GM21825 (cell line): ENCODE results near the gene P4HTM.
A peak's percentile ranks its signal among the peaks of the same experiment; 100 is the strongest.

Source experiments
- ATAC-seq: cut with Tn5 transposase; IDR thresholded peaks from one replicate; pipeline ENCODE4 v1.9.1; 2021; ENCODE audit warnings: mild to moderate bottlenecking, moderate library complexity; ENCODE audit not compliant: unreplicated experiment

The P4HTM gene

DNA sequence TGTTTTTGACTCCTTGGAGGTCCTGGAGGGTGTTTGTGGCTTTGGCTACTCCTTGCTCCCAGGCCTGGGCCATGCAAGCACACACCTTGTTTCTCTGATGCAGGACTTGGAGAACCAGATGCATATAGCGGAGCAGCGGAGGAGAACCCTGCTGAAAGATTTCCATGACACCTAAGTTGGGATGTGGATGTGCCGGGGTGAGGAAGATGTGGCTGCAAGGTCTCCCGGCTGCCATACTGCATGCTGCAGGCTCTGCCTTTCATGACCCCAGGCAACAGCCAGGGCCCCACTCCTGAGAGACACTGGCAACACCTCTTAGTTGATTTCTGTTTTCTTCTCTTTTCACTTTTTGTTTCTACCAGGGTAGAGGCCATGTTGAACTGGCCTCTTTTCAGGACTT lies 6.9 kb upstream of the P4HTM start:
- no peak for ATAC-seq

DNA sequence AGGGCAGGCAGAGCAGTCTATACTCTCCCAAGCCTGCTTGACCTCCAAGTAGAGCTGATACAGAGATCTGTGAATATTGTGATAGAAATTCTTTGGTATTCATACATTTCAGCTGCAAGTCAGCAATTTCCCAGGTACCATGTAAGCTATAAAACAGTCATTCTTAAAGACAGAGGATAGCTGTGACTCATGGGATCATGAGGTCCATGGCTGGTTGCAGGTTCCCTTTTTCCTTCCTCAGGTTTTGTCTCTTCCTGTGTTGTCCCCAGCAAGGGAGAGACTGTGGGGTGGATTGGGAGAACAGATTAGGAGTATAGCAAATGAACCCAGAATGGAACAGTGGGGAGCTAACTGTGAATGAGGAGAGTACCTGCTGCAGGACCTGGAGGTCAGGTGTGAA lies 5.4 kb upstream of the P4HTM start:
- ATAC-seq = no peak

DNA sequence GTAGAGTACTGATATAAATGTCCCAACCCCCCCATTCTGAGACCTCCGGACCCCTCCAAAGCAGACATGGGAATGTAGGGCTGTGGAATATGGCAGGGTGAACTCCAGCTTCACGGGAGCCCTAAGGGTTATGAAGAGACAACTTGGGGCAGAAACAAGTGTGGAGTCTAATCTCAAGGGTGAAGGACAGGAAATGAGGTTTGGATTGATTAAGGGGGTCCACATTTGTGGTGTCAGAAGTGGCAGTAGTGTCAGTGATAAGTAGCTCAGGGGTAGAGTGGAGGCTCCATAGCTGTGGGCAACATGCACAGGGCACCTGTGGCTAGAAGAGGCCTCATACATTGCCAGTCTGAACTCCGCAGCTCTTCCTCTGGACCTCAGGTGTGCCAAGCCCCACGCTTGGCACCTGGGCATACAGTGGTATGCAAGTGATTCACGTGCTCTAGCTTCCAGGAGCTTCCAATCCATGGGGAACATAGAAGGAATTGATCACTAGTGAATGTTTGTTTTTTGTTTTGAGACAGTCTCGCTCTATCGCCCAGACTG lies 4.1 kb upstream of the P4HTM start:
- no peak for ATAC-seq

DNA sequence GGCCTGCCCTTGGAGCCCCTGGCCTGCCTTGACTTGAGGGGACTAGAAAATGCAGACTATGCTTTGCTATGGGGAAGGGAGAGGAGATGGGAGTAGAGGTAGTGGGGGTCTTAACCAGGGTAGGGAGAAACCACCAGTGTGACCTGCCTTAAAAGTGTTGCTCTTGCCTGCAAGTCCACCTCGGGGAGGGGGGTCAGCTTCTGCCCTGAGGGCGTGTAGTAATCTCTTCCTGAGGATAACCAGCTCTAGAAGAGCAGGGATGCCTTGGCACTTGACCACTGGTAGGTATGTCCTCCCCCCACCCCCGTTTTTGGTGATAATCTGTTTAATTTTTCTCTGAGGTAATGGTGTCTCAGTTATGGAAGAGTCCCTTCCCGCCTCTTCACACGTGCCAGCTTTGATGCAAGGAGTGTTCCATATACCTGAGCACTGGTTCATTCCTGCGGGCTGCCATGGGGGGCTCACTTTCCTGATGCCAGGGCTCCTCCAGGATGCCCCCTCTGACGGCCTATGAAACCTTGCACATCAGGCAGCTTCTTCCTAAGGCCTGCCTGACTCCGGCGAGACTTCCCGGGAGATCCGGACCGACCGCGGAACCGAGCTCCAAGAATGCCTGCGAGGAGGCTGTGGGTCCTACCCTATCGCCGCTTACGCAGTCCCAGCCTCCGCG lies 780 bp upstream of the P4HTM start:
- no peak for ATAC-seq

DNA sequence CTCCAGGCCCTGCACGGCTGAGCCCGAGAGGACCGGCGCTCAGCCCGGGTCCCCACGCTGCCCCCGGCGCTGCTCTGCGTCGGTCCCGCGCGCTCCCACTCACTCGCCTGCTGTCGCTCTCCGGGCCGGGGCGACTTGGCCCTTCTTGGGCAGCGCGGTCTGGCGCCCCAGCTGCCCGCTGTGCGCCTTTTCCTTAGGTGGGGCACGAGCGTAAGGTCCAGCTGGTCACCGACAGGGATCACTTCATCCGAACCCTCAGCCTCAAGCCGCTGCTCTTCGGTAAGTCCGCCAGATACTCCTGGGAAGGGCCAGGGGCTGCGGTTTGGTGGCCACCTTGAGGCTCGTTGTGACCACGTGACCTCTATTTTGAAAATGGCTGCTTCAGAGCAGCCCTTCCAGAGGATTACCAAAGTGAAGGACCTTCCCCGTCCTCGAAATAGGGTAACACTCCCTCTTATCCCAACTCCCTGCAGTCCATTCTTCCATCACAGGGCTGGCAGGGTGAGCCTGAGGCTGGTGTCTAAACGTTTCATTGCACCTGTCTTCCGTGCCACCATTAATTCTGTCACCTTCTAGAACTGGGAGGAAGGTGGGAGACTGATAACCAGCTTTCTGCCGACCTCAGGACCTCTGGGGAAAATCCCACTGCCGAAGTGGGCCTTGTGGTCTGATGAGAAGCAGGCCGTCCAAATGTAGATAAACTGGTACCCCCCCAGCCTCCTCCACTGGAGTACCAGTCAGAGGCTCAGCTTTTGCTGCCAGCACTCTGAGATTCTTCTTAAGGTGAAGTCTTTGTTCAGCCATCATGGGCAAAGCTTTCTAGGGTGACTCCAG lies 812 bp downstream of the P4HTM start:
- ATAC-seq = peak; percentile 17

DNA sequence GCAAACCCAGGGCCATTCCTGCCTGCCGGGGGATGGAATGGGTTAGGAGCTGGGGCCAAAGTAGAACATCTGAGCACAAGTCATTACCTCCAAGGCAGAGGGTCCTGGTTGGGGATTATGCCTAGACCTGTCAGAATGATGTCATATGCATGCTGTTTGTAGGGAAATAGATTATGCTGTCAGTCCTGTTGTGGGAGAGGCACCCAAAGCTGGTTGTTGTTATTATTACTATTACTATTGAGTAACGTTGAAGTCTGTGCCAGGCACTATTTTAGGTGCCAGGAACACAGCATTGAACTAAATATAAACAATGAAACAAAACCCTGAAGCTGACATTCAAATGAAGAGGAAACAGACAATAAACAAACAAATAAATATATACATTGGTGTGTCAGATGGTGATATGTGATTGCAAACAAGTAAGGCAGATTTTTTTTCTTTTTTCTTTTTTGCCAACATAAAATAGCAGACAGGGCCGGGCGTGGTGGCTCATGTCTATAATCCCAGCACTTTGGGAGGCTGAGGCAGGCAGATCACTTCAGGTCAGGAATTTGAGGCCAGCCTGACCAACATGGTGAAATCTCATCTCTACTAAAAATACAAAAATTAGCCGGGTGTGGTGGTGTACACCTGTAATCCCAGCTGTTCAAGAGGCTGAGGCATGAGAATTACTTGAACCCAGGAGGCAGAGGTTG lies 2.0 kb downstream of the P4HTM start:
- ATAC-seq = no peak

DNA sequence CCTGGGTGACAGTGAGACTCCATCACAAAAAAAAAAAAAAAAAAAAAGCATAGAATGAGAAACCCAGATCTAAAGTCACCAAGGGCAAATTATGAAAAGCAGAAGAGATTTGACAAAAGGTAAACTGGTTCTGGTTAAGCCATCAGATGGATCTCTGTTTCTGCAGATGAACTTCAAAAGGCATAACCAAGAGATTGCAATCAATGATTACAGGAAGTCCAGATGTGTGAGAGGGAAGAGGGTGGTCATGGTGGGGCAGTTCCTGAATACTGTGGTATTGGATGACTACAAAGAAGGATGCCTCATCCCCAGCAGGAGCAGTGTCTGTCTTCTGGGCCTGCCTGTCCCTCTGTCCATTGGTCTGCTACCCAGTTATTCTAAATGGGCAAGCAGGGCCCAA lies 3.8 kb downstream of the P4HTM start:
- no peak for ATAC-seq

DNA sequence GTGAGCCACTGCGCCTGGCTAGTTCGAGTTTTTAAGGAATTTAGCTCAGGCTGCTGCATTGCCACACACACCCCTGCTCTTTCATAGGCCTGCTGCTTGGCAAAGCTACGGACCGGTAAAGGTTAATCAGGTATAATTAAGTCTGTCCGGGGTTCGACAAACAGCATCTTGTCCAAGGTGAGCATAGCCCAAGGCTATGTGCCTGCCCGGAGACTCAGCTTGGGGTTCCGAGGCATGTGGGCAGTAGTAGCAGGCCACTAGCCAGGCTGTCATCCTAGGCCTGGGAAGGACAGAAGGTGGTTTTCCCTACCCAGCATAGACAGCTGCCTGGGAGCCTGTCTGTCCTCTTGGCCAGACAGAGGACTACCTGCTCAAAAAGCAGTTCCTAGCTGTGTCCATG lies 6.6 kb downstream of the P4HTM start:
- ATAC-seq = no peak

DNA sequence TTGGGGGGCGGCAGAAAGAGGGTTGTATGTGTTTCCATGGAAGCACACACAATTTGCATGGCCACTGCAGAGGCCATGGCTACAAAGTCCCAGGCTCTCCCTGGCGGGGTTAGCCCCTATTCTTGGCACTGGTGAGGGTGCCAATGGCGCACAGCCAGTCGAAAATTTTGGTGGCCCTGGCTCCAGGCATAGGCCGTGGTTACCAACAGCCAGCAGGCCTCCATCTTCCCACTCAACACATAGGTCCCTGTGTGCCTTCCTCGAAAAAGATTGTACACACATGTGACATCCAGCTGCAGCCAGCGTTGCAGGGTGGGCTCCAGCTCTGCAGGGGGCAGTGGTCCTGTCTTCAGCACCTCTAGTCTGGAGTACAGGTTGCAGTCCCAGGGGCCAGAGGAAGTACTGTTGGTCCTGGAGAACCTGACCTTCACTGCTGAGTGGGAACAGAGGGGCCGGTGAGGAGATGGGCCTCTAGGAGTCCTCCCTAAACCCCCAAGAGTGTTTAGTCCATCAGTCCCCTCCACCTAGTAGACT lies 7.1 kb downstream of the P4HTM start:
- ATAC-seq = no peak

DNA sequence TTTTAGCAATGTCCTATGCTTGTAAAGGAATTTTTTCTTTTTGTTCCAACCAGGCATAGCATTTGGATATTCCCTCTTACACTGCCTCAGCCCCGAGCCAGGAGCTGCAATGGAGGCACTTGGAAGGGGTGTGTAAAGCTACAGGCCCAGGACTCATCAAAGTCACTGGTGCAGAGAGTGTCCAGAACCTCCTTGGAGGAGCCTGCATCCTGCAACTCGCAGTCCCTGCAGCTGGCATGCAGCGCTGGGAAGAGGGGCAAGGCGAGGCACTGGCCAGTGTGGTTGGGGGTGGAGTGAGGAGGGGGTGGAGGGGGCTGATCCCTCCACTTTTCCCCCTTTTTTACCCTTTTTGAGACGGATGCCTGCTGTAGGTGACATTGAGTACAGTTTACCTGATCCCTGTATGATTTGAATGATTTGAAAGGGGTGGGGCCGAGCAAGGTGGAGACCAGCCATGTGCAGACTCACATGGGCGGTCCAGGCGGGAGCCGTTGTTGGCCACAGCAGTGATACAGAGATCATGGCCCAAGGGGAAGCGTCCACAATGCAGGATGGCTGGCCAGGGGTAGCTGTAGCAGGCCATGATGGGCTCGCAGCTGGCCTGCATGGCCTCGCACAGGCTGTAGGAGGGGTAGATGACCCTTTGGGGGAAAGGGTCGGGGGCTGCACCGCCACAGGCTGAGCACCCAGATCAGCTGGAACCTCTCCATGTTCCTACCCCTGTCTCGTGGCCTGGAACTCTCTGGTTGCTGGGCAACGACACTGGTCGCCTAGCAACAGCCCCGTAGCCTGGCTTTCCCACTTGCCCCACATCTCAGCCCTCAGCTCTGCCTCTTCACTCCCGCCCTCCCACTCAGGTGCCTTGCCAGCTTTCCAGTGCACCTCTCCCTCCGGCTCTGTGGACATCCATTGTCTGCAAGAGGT lies 7.9 kb downstream of the P4HTM start:
- ATAC-seq = no peak

DNA sequence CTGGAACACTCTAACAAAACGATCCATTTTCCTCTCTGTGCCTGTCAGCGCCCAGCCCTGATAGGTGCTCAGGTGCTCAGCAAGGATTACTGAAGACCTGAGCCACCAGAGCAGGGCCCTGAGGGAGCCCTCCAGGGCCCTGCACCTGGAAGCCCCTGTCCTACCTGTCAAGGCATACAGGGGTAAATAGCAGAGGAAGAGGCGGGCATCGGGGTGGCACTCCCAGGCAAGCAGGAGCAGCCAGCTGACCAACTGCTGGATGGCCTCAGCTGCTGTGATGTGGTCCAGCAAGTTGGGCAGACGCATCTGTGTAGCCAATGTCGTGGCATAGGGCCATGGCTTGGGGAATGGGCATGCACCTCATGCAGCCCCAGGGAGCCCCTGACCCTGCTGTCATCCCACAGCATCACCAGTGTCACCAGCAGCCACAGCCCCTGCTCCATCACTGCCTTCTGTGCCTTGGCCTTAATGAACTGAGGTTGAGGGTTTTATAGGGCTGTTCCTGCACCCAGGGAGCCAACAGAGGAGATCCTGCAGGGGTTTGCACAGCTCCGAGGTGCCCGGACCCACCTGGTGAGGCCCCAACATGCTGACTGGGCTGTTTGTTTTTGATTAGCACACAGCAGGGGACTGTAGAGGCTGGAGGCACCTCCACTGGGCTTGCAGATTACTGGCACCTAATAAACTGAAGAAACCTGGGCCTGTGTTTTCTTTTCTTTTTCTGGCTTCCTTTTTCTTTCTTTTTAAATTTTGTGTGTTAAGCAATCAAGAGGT lies 9.2 kb downstream of the P4HTM start:
- ATAC-seq = no peak

DNA sequence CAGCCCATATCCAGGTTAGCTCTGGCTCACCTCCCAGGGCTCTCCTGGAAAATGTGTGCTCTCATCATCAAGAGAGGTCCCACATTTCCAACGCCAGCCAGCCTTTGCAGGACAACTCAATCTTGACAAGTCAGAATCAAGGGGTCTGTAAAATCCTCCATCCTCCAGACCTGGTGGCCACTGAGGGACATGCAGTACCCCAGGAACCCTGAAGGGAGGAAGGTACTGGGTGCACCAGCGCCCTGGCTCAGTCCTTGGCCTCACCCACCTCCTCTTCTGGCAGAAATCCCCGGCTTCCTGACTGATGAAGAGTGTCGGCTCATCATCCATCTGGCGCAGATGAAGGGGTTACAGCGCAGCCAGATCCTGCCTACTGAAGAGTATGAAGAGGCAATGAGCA lies 11.1 kb downstream of the P4HTM start:
- no peak for ATAC-seq

DNA sequence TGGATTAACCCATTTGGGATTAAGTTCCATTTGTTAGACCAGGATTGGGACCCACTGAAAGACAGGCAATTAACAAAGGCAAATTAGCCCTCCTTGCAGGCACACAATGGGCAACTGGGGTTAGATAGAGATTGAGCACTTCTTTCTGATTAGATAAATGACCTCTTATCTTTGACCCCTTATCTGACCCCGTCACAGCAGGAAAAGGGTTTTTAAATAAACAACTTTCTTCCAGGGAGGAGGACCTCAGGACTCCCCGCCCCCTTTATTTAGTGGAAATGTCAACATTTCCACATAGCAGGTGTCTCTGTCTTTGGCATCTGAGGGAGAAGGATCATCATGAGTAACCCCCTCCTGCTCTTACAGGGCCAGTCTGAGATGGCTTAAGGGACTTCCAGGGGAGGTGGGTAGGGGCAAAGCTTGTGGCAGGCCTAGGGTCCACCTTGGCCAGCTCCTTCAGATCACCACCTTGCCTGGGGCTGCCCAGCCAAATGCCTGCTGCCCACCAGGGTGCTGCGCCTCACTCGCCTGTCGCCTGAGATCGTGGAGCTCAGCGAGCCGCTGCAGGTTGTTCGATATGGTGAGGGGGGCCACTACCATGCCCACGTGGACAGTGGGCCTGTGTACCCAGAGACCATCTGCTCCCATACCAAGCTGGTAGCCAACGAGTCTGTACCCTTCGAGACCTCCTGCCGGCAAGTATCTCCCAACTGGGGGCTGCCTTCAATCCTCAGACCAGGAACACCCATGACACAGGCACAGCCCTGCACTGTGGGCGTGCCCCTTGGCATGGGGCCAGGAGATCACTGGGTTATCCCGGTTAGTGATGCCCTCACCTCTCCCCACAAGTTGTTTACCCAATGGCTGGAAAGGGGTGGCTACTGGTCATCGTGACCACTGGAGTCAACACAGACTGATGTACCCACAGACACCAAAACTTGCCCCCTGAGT lies 14.6 kb downstream of the P4HTM start:
- no peak for ATAC-seq

DNA sequence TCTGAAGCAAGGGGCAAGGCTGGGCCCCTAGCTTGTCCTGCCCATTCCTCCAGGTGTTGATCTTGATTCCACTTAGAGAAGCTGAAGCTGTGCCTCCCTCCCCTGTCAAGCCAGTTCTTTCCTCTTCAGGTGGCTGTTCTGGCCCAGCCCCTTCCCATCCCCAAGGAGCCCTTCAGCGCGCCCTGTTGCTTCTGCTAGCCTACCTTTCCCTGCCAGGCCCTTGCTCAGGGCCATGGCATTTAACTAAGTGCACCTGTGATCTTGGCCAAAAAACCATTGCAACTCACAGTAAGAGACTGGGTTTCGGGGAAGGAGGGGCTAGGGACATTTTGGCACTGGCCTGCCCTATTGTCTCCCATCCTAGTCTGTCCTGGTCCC lies 15.3 kb downstream of the P4HTM start:
- ATAC-seq = no peak

DNA sequence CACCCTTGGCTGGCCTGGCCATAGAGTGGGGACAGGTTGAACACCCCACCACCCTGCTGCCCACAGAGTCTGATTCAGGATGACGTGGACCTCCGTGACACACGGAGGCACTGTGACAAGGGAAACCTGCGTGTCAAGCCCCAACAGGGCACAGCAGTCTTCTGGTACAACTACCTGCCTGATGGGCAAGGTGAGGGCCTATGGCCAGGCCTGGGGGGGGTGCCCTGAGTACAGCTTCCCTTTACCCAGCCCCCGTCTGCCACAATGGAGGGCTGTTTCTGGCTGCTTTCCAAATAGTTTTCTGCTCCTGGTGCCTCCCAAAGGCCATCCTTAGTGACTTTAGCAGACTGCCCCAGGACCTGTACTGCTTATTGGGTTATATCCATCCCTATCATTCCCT lies 16.0 kb downstream of the P4HTM start:
- ATAC-seq = no peak

DNA sequence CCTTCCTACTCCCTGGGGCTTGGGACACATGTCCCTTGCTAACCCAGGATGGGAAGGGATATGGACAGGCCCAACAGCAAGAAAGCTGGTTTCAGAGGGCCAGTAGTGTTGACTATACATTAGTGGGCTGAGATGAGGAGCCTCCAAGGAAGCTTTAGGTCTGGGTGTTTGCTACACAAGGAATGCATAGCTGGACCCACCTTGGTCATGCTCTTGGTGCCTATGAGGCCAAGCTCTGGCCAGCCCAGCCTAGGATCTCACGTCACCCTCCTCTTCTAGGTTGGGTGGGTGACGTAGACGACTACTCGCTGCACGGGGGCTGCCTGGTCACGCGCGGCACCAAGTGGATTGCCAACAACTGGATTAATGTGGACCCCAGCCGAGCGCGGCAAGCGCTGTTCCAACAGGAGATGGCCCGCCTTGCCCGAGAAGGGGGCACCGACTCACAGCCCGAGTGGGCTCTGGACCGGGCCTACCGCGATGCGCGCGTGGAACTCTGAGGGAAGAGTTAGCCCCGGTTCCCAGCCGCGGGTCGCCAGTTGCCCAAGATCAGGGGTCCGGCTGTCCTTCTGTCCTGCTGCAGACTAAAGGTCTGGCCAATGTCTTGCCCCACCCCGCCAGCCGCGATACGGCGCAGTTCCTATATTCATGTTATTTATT lies 16.5 kb downstream of the P4HTM start:
- no peak for ATAC-seq

DNA sequence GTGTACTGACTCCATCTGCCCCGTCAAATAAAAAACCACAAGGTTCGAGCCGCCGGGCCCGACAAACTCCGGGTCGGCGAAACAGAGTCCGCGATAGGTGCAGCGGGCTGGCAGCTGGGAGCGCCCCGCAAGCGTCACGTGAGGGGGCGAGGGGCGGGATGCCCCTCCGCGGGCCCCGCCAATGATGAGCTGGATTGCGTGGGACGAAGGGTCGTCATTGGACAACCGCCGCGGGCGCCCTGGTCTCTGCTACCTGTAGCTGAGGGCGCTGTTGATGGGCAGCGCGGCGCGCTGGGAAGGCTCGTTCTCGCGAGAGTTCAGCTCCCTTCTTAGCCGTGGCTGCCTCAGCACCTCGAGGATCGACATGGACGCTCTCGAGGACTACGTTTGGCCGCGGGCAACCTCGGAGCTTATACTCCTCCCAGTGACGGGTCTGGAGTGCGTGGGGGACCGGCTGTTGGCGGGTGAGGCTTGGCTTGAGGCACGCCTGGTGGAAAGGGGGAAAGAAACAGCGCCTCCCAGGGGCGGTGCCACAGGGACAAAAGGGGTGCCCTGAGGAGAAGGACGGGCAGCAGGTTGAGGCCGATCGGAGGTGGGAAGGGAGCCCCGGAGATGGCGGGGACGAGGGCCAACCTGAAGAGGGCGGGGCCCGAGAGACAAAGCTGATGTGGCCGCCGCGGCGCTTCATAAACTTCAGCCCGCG lies 17.2 kb downstream of the P4HTM start, which contains the start of gene WDR6:
Gene WDR6, plus strand, starts transcription at position 324 of the 703 bp plus-strand sequence. Its CDS starts 41 bp downstream, at position 365.
- ATAC-seq = peak; percentile 87
